Fibroblast of lung (primary cell): Measurements from ENCODE around the gene NXPE2. TPM values are rescaled to one million over a fixed set of nuclear protein-coding genes. Genes with fewer than 3 reads are reported as not detected.

ENCODE experiments used
- DNase-seq, 2 donors: peaks; one replicate each; pipeline versions ENCODE4 v3.0.0 to v3.0.0-alpha.2; 2010; ENCODE audit warnings: low read depth in 2 of 2
- H2AFZ ChIP-seq: 2 replicates; pipeline ENCODE4 v1.5.1; 2012; ENCODE audit warnings: low read length, control low read depth, inconsistent platforms
- H3K27ac ChIP-seq: 2 replicates; pipeline ENCODE4 v1.5.1; 2011; ENCODE audit warnings: low read length, control low read depth; ENCODE audit not compliant: insufficient read depth
- H3K27me3 ChIP-seq: 2 replicates; pipeline ENCODE4 v1.5.1; 2011; ENCODE audit warnings: mild to moderate bottlenecking, low read length; ENCODE audit not compliant: control insufficient read depth, insufficient read depth
- H3K36me3 ChIP-seq: 2 replicates; pipeline ENCODE4 v1.5.1; 2011; ENCODE audit warnings: low read length; ENCODE audit not compliant: control insufficient read depth, insufficient read depth
- H3K4me1 ChIP-seq: 2 replicates; pipeline ENCODE4 v1.5.1; 2011; ENCODE audit warnings: low read length; ENCODE audit not compliant: control insufficient read depth, insufficient read depth; ENCODE audit errors: extremely low read depth
- H3K4me2 ChIP-seq: 2 replicates; pipeline ENCODE4 v1.5.1; 2011; ENCODE audit warnings: low read length, control low read depth; ENCODE audit not compliant: insufficient read depth; ENCODE audit errors: extremely low read depth
- H3K4me3 ChIP-seq, 4 experiments: fragments of 200-600 bp in 1 of 4; sonication (generic) in 1 of 4; replicated peaks in 1 of 4; 2 replicates each; pipeline ENCODE4 v1.5.1; 2011 to 2016; ENCODE audit warnings: low read length in 4 of 4, low read depth in 3 of 4, mild to moderate bottlenecking in 3 of 4, control low read depth in 2 of 4, inconsistent platforms in 1 of 4, mixed read lengths in 1 of 4; ENCODE audit not compliant: insufficient read depth in 1 of 4; ENCODE audit errors: control extremely low read depth in 1 of 4
- H3K79me2 ChIP-seq: 2 replicates; pipeline ENCODE4 v1.5.1; 2012; ENCODE audit warnings: mild to moderate bottlenecking, low read length, inconsistent platforms; ENCODE audit not compliant: control insufficient read depth, insufficient read depth
- H3K9ac ChIP-seq: 2 replicates; pipeline ENCODE4 v1.5.1; 2011; ENCODE audit warnings: mild to moderate bottlenecking, low read length, control low read depth; ENCODE audit not compliant: insufficient read depth
- H3K9me3 ChIP-seq: 2 replicates; pipeline ENCODE4 v1.5.1; 2012; ENCODE audit warnings: low read depth, low read length; ENCODE audit not compliant: control insufficient read depth, insufficient read depth
- H4K20me1 ChIP-seq: 2 replicates; pipeline ENCODE4 v1.5.1; 2011; ENCODE audit warnings: low read length; ENCODE audit not compliant: control insufficient read depth, insufficient read depth; ENCODE audit errors: extremely low read depth
- EZH2 ChIP-seq: IDR thresholded peaks from 2 replicates; pipeline ENCODE4 v1.5.1; 2012; ENCODE audit warnings: low read length, control low read depth, mild to moderate bottlenecking; ENCODE audit errors: missing control alignments
- polyA plus RNA-seq, 2 donors: library from polyadenylated mRNA; depleted of rRNA in 1 of 2; stranded (reverse) in 1 of 2; unstranded in 1 of 2; fragments of >200 nt; gene quantifications; 2 replicates each; pipeline ENCODE4 v1.2.1, GENCODE V29; 2011 to 2012; ENCODE audit warnings: missing spikeins in 1 of 2
- total RNA-seq: library from RNA; depleted of rRNA; stranded (reverse); fragments of >200 nt; gene quantifications from 2 replicates; pipeline ENCODE4 v1.2.1, GENCODE V29; 2014
- TF ChIP-seq, protein P1 (sequence below), 2 donors: IDR thresholded peaks in 1 of 2; conservative IDR thresholded peaks in 1 of 2; 1 replicate in 1 of 2; 2 replicates in 1 of 2; pipeline ENCODE4 v1.5.1; 2011 to 2012; ENCODE audit warnings: low read length in 2 of 2, control low read depth in 1 of 2, inconsistent platforms in 1 of 2, low read depth in 1 of 2, mild to moderate bottlenecking in 1 of 2

NXPE2 gene
- total and polyA plus RNA-seq, 2 donors (not counting 1 experiment from before 2014, with no cell fraction given): not detected

DNA sequence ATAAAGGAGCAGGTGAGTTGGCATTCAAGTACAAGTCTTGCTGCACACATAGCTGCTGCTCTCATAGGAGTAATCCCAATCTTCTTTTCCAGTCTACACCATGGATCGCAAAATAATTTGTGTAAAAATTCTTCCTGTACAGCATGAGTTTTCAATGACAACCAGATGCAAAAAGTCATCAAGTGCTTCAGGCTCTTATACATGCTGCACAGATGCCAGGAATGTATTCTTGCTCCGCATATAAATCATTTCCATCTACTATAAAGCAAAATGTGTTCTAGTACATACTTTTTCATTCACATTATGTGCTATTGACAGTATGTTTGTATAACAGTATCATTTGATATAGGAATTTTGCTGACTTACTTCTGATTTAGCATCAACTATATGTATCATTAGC is 35.4 kb downstream of the NXPE2 start:
- Histone ChIP-seq H3K36me3 (no peaks in the 10 kb centered on the region), H3K4me3 (no peak overlapping the region), H3K27me3 (no peaks in the 10 kb centered on the region), H2AFZ (no peak overlapping the region), H3K4me2 (no peak overlapping the region), H3K79me2 (no peaks in the 10 kb centered on the region), H4K20me1 (no peaks in the 10 kb centered on the region), H3K27ac (no peak overlapping the region), H3K9ac (no peak overlapping the region), H3K4me1 (no peaks in the 10 kb centered on the region), H3K9me3 (no peaks in the 10 kb centered on the region)
- no peak for DNase-seq
- TF ChIP-seq, protein P1, sequence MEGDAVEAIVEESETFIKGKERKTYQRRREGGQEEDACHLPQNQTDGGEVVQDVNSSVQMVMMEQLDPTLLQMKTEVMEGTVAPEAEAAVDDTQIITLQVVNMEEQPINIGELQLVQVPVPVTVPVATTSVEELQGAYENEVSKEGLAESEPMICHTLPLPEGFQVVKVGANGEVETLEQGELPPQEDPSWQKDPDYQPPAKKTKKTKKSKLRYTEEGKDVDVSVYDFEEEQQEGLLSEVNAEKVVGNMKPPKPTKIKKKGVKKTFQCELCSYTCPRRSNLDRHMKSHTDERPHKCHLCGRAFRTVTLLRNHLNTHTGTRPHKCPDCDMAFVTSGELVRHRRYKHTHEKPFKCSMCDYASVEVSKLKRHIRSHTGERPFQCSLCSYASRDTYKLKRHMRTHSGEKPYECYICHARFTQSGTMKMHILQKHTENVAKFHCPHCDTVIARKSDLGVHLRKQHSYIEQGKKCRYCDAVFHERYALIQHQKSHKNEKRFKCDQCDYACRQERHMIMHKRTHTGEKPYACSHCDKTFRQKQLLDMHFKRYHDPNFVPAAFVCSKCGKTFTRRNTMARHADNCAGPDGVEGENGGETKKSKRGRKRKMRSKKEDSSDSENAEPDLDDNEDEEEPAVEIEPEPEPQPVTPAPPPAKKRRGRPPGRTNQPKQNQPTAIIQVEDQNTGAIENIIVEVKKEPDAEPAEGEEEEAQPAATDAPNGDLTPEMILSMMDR (conservative IDR thresholded peaks at IDR 0.05 in 1 of 2, IDR thresholded peaks at IDR 0.05 in 1 of 2; ENCODE audit: low read depth in 1 of 2, low read length in 2 of 2): no peak
- no peak for TF ChIP-seq EZH2

DNA sequence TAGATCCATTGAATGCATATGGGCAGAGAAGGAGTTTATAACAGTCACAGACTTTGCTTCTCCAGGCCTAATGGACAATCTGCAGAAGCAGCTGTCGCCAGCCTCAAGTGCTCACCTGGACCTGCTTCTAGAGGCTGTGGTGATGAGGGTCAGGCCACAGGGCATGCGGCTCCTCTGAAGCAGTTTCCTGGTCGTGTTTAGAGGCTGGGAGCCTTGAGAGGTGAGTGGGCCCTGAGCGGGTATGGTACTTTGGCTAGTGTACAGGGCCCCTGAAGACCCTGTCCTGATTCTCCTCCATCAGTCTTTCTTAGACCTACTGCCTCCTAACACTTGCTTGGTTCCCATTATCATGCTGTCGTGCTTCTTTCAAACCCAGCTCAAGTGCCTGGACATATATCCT is 41.2 kb downstream of the NXPE2 start:
- no peak overlapping the region for H3K4me2 ChIP-seq
- no peaks in the 10 kb centered on the region for H3K36me3 ChIP-seq
- no peak for TF ChIP-seq EZH2
- TF ChIP-seq, protein P1 (conservative IDR thresholded peaks at IDR 0.05 in 1 of 2, IDR thresholded peaks at IDR 0.05 in 1 of 2; ENCODE audit: low read depth in 1 of 2, low read length in 2 of 2): no peak
- no peaks in the 10 kb centered on the region for H3K4me1 ChIP-seq
- no peak overlapping the region for H3K4me3 ChIP-seq
- no peak overlapping the region for H3K27ac ChIP-seq
- no peak overlapping the region for H2AFZ ChIP-seq
- H4K20me1 ChIP-seq: no peaks in the 10 kb centered on the region
- no peak for DNase-seq
- H3K9ac ChIP-seq: no peak overlapping the region
- H3K27me3 ChIP-seq: no peaks in the 10 kb centered on the region
- no peaks in the 10 kb centered on the region for H3K9me3 ChIP-seq
- H3K79me2 ChIP-seq: no peaks in the 10 kb centered on the region

DNA sequence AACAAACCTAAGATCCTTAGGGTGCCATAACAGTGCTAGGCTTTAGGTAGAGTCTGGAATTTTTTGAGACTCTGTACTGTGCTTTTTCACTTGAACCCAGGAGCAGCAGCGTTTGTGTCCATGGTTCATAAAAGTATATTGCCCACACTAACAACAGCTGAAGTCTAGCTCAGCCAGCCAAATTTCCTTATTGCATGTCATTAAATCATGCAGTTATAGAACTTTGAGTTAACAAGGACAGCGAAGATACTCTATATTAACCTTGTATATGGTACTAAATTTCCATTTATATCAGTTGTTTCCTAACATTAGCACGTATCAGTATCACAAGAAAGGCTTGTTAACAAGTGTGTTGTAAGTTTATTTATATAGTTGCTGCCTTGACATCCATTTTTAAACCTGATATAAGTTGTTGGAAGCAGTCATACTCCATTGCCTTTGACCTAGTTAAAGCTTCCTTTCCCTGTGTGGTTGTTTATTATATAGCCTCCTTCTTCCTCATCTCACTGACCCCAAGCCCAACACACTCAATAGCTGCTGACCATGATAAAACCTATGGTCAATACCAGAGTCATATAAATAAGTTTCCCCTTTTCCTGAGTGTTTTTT is 46.7 kb downstream of the NXPE2 start:
- no peaks in the 10 kb centered on the region for H3K9me3 ChIP-seq
- no peaks in the 10 kb centered on the region for H4K20me1 ChIP-seq
- no peaks in the 10 kb centered on the region for H3K4me1 ChIP-seq
- no peaks in the 10 kb centered on the region for H3K36me3 ChIP-seq
- no peak overlapping the region for H3K27ac ChIP-seq
- H3K9ac ChIP-seq: no peak overlapping the region
- no peak overlapping the region for H3K4me3 ChIP-seq
- H3K27me3 ChIP-seq: no peaks in the 10 kb centered on the region
- no peak overlapping the region for H2AFZ ChIP-seq
- DNase-seq: no peak
- H3K4me2 ChIP-seq: no peak overlapping the region
- no peak for TF ChIP-seq EZH2
- TF ChIP-seq, protein P1 (conservative IDR thresholded peaks at IDR 0.05 in 1 of 2, IDR thresholded peaks at IDR 0.05 in 1 of 2; ENCODE audit: low read depth in 1 of 2, low read length in 2 of 2): no peak
- H3K79me2 ChIP-seq: no peaks in the 10 kb centered on the region
